Activated naive CD4-positive, alpha-beta T cell treated with Interleukin-2 at 50 U/mL for 16 hours (primary cell): ENCODE results near the gene CD226.
"Not testable (repeated sequence)": the region's sequence is repeated elsewhere in the genome, so short reads cannot be mapped to it uniquely, and the experiment has no call there.

ENCODE experiments used
- DNase-seq: peaks from one replicate; pipeline ENCODE4 v3.0.0-alpha.2; 2020

Gene CD226

GRCh38 chr18:69947361-69948133 is at the start of gene CD226:
Gene CD226, minus strand, starts transcription at chr18:69947873. Its CDS starts 467 bp downstream, at chr18:69947406.
- peak; percentile 57 for DNase-seq

- DNase-seq = no peak
These were observed 49.5 kb upstream of the CD226 start for GRCh38 chr18:69996951-69997798.

- no peak for DNase-seq
These were observed 48.7 kb upstream of the CD226 start for GRCh38 chr18:69996417-69996816.

GRCh38 chr18:69995774-69996173 is 48.1 kb upstream of the CD226 start:
- DNase-seq = no peak

DNA sequence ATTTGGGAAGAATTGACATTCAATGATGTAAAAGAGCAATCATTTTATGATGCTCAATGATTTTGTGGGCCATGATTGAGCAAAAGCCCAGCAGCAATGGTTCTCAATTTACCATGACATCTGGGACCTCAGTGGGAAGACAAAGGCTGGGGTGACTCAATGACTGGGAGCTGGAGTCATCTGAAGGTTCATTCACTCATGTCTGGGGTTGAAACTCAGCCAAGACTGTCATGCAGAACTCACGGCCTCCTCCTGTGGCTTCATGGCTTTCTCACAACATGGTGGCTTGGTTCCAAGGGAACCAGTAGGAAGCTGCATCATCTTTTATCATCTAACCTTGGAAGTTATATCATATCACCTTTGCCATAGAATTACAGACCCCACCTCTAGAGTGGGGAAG is 45.1 kb upstream of the CD226 start:
- DNase-seq = no peak

DNA sequence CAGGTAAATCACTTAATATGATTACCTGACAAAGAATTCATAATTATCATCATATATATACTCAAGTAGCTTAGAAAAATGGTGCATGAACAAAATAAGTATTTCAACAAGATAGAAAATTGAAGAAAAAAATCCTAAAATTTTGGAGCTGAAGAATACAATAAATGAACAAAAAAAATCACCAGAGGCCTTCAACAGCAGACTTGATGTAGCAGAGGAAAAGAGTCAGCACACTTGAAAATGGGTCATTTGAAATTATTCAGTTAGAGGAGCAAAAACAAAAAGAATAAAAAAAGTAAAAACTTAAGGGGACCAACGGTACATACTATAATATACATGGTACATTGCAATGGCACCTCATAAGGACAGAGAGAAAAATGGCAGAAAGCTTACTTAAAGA is 40.2 kb upstream of the CD226 start:
- no peak for DNase-seq

DNA sequence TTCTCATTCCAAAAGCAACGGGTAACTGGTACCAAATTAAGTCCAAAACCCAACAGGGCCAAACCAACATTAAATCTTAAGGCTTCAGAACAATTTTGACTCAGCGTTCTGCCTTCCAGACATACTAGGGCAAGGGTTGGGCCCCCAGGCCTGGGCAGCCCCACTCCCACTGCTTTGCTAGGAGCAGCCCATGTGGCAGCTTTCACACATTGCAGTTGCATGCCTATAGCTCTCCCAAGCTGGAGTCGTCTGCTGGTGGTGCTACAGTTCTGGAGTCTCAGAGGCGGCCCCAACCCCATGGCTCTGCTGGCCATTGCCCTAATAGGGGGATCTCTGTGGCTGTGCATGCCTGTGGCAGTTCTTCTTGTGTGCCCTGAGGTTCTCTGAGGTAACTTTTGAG is 37.6 kb upstream of the CD226 start:
- DNase-seq = no peak

- DNase-seq = no peak
These were observed 34.7 kb upstream of the CD226 start for GRCh38 chr18:69982417-69982816.

DNA sequence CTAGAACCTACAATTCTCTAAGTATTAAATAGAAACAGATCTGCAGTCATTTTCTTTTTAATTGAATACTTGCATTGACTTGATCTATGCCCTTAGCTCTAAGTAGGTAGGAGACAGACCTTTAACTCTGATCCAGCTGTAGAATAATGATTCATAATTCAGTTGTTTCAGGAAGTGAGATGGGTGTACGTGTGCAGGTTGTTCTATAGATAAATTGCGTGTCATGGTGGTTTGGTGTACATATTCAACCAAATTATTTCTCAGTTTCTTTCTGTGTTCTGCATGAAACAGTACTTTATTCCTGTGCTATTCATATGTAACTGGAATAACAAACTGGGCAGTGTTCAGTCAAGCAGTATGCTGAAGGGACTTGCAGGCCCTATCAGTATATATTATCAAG is 34.3 kb upstream of the CD226 start:
- DNase-seq = no peak

GRCh38 chr18:69980982-69981804 is 33.5 kb upstream of the CD226 start:
- no peak for DNase-seq

GRCh38 chr18:69980509-69980908 is 32.8 kb upstream of the CD226 start:
- no peak for DNase-seq

DNA sequence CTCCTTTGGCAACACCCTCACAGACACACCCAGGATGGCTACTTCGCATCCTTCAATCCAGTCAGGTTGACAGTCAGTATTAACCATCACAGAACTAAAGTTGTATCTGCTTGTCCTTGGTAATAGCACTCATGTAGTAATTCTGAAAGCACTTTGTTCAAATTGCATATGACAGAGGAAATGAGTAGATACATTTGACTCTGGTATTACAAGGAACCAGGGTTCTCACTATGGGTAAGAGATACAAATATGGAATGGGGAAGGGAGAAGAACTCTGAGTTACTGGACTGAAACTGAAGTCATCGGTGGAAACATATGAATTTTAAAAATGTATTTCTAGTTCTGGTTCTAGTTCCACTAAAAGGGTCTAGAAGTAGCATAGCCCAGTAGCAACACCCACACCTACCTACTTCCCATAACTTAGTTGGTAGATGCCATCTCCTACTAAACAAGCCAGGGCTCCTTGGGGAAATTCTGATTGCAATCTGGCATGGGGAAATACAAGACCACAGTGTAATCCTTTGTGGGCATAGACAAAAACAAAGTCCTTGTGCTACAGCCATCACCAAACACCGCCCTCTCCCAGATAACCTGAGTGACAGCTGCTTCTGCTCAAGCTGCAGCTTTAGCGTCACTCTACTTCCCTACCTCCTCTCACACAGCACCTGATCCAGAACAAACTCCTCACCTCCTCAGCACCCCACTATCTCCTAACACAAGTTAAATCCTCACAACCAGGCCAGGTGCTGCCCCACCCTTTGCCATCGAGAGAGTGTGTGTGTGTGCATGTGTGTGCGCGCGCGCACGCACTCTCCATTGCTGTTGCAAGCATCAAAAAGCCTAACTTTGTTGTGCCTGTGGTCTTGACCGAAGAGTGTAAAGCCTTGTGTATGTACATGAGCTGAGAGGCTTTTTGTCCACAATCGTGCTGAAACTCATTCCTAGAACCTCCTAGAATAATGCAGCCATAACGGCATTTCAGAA is 31.4 kb upstream of the CD226 start:
- no peak for DNase-seq

DNA sequence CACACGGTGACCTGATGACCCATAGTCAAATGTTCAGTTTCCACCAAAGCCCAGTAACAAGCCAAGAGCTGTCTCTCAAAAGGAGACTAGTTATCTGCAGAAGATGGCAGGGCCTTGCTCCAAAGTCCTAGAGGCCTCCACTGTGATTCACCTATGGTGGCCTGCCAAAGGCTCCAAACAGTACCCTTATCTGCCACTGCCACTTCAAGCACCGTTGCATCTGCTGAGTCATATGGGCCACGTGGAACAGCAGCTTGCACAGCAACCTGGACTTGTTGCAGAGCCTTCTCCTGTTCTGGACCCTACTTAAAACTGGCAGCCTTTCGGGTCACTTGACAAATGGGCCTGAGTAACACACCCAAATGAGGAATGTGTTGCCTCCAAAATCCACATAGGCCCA is 27.6 kb upstream of the CD226 start:
- DNase-seq = not testable (repeated sequence)

DNA sequence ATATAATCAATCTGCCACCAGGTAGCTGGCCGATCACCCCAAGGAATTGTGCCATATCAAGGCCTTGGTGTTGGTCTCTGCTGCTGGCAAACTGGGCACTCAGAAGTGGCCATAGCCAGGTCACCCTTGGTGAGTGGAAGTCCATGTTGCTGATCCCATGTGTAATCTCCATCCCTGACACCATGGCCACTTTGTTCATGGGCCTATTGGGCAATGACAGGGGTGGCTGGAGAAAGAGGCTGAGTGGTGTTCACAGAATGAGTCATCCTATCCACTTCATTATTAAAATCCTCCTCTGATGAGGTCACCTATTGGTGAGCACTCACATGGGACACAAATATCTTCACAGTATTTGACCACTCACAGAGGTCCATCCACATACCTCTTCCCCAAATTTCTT is 26.7 kb upstream of the CD226 start:
- DNase-seq = no peak

DNA sequence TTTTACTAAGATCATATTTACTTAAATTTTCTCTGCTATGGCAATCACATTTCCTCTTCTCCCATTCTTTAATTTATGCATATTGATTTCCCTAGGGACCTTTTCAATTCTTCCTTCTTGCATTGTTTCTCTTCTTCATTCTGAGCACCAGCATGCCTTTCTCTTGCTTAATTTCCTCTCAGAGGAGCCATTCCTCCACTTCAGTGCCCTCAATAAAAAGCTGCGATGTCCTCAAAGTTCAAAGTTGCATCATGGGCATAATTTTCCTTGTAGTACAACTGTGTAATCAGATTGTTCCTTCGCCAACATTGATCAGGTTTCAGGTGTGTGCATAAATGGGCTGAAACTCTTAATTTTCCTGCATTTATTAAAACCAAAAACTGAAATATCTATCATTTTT is 21.8 kb upstream of the CD226 start:
- no peak for DNase-seq

DNA sequence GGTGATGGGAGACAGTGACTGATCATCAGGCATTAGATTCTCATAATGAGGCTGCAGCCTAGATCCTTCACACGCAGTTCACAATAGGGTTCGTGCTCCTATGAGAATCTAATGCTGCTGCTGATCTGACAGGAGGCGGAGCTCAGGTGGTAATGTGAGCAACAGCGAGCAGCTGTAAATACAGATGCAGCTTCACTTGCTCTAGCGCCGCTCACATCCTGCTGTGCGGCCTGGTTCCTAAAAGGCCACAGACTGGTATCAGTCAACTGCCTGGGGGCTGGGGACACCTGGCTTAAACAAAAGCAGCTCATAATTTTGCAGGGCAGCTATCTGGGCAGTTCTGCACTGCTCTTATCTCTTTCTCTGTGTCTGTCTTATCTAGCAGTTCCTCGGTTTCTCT is 20.4 kb upstream of the CD226 start:
- DNase-seq = no peak

DNA sequence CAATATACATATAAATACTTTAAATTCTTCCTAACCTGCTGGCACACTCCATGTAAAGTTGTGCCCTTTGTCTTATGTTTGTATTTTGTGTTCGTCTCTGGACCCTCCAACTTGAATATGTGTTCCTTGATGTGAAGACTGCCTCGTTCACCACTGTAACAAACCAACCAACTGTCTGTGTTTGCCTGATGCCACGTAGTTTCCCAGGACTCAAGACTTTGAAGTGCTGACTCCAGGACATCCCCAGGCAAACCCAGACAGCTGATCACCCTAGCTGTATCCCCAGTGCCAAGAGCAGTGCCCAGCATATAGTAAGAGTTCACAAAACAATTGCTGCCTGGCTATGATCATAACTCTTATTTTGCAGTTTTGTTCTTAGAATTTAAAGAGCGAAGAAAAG is 15.5 kb upstream of the CD226 start:
- no peak for DNase-seq

DNA sequence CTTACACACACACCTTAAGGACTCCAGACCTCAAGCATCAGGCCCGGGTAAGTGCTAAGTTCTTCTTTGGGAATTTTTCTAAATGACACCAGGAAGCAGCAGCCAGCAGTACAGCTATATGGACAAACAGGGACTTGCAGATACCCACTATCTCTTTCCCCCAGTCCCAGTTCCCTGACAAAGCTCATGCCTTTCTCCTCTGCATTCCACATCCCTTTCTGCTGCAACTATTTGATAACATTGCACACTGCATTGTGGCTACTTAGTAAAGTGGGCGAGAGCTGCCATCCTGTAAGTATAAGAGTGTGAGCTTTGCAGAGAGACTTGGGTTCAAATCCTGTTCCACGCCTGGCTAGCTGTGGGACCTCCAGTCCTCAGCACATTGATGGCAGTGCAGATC is 14.0 kb upstream of the CD226 start:
- no peak for DNase-seq

DNA sequence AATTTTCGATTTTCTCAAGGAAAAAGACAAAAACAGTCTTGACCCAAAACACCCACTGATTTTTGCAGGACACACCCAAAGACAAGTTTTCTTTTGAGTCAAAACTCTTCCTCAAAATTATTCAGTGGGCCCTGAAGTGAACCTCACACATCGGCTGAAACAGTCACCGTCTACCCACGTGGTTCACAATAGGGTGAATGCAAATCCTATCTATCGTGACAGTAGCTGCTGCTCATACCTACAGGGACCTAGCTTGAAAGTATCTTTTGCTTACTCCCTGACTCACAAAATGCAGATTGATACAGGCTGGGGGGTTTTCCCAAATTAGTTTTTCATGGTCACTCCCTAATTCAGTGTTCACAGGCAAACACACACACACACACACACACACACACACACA is 10.7 kb upstream of the CD226 start:
- peak; percentile 66 for DNase-seq

DNA sequence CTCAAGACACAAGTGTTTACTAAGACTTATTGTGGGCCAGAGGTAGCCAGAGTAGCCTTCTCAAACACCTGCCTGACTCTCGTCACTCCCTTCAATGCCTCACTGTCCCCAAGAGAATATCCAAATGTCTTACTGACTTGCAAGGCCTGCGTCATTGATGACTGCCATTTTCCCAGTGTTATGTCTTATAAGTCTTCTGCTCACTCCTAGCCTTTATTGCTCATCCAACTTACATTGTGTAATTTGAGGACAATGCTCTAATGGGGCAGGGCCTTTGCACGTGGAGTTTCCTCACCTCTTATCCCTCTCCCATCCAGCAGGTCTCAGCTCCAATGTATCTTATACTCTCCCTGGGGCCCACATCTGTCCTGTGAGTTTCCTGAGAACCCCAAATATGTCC is 10.1 kb upstream of the CD226 start:
- no peak for DNase-seq

DNA sequence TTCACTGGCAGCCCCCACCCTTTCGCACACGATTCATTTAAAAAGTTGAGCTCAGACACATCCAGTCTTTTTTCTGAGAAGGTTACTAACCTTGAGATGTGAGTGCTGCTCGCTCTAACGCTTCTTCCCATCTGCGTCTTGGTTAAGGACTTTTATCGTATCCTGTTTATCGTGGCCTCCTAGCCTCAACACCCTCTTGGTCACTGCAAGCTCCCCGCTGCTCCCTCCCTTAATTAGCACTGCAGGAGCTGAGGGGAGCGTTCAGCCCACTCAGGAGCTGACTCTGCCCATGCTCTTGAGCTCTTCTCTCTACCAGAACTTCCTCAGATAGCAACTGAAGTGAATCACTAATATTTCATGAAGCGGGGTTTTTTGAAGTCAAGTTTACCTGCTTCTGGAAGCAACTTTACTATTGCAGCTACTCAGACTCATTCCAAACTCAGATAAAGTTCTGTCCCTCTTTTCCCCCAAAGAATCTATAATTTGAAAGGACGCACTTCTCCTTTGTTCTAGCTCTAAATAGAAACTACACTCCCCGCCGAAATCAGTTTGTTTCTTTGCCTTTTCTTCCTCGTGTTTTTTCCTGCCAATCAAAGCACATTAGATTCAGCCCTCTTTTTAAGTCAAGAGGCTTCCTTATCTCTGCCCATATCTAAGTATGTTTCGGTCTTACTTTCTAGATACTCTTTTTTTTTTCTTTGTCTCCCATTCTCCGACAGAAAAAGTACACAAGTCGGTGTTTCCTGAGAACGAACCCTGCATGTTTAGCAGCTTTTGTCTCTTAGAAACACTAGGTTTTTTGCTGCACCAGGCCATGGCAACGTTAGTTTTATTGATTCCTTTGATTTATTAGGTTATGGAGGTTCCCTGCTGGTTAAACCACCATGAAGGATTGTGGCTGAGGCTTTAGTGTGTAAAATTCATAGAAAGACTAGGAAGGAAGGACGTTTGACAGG is 9.3 kb upstream of the CD226 start:
- DNase-seq = peak; percentile 56
